ENCODE results near the gene GALNT9. TPM values are rescaled to one million over a fixed set of nuclear protein-coding genes. Genes with fewer than 3 reads are reported as not detected.
"Not testable (repeated sequence)": the region's sequence is repeated elsewhere in the genome, so short reads cannot be mapped to it uniquely, and the experiment has no call there.

The GALNT9 gene
- total RNA-seq, 1 donor from 2014 or later: not detected

DNA sequence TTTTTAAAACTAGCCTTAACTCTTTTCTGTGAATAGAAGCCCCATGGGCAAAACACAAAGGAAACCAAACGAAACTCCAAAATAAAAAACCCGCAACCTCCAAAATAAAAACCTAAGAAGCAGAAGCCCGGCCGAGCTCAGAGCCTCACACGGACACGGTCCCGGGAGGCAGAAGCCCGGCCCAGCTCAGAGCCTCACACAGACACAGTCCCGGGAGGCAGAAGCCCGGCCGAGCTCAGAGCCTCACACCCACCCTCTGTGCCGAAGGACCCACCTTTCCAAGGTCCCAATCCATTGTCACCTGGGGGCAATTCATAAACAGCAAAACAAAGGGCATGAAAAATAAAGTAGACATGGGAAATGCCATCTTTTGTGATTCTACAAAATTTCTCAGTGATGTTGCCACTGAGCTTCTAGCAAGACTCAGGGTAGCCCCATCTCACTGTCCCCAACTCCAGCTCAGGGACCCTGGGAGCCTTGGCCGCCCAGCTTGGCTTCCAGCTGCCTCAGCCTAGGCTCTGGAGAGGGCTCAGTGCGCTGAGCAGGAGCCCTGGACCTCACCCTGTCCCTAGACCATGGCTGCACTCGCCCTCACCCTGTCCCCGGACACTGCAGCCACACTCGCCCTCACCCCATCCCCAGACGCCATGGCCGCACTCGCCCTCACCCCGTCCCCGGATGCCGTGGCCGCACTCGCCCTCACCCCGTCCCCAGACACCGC lies 82.2 kb downstream of the GALNT9 start:
- H3K4me3 Mint-ChIP-seq (ENCODE audit: low read depth): no peak overlapping the region
- intact Hi-C loops (cut with micrococcal nuclease): no loop called here
- H3K9me3 Mint-ChIP-seq: peaks cover 4% of the 10 kb centered on the region
- DNase-seq (ENCODE audit: low spot score): no peak
- no peaks in the 10 kb centered on the region for H3K36me3 Mint-ChIP-seq (ENCODE audit: low read depth)
- no peaks in the 10 kb centered on the region for H3K4me1 Mint-ChIP-seq (ENCODE audit: low read depth)
- no peaks in the 10 kb centered on the region for H3K27me3 Mint-ChIP-seq (ENCODE audit: low read depth)
- H3K27ac Mint-ChIP-seq: no peak overlapping the region

DNA sequence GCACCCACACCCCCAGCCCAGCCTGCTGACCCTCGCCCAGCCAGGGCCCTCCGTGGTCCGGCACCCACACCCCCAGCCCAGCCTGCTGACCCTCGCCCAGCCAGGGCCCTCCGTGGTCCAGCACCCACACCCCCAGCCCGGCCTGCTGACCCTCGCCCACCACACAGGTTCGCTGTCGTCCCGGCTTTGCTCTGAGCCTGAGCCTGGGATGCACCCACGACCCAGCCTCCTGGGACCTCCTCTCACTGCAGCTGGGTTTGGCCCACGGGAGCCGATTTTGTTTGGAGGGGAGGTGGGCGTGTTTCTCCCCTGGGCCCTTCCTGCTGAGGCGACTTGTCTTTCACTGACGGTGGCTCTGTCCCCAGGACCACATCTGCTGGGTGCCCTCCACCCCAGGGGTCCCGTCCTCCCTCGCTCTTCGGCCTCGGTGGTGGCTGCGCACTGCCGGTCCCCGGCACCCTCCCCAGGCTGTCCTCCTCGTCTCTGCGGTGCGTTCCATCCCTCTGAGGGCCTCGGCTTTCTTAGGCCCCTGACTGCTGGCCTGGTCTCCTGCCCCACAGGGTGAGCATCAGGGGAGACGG lies 83.8 kb downstream of the GALNT9 start:
- no peak for DNase-seq (ENCODE audit: low spot score)
- H3K4me1 Mint-ChIP-seq (ENCODE audit: low read depth): no peaks in the 10 kb centered on the region

DNA sequence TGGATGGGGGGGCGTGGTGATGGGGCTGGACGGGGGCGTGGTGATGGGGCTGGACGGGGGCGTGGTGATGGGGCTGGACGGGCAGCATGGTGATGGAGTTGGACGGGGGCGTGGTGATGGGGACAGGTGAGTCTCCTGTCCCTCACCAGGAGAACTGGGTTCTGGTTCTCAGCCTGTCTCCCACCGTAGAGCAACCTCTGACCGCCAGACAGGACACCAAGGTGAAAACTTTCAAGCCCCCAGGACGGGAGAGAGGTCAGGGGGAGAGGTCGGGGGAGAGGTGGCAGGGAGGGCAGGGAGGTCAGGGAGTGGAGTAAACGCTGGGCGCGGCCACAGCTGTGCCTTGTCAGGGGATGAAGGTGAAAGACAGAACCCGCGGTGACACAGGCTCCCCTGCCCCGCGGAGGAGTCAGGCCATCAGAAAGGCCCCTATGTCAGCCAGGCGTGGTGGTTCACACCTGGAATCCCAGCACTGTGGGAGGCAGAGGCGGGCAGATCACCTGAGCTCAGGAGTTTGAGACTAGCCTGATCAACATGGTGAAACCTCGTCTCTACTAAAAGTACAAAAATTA lies 84.6 kb downstream of the GALNT9 start:
- intact Hi-C loops (cut with micrococcal nuclease): no loop called here
- no peak for DNase-seq (ENCODE audit: low spot score)

More for the DNA sequence above, 83.8 kb downstream of the GALNT9 start:
- no peak overlapping the region for H3K4me3 Mint-ChIP-seq (ENCODE audit: low read depth)
- H3K9me3 Mint-ChIP-seq: peaks cover 4% of the 10 kb centered on the region
- no peak overlapping the region for H3K27ac Mint-ChIP-seq
- intact Hi-C loops (cut with micrococcal nuclease): no loop called here
- H3K36me3 Mint-ChIP-seq (ENCODE audit: low read depth): no peaks in the 10 kb centered on the region
- H3K27me3 Mint-ChIP-seq (ENCODE audit: low read depth): no peaks in the 10 kb centered on the region

DNA sequence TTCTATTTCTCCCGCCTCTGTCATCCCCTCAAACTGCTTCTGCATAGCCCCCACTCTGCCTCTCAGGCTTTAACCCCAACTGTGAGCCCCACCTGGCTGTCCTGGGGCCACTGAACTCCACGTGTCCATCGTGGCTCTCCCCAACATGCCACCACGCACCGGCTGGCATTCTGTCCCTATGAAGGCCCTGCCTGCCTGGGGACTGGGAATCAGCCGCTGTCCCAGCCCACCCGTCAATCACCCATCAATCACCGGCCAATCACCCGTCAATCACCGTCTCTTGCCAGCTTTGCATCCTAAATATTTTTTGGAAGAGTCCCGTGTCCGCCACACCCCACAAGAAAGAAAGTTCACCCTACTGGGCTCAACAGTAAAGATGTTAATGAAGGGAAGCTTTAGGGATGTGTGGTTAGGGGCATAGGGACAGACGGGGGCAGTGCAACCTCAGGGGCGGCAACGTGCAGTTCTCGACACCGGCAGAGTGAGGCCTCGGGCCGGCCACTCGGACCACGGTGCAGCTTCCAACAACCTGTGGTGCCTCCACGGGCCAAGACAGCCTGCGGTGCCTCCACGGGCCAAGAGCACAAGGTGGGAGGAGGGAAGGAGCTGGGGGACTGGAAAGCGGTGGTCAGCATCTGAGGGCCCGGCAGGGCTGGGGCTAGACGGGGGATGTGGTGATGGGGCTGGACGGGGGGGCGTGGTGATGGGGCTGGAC lies 85.6 kb downstream of the GALNT9 start:
- Mint-ChIP-seq H3K4me1 (ENCODE audit: low read depth) (no peaks in the 10 kb centered on the region), H3K27ac (no peak overlapping the region), H3K9me3 (peaks cover 4% of the 10 kb centered on the region), H3K27me3 (ENCODE audit: low read depth) (no peaks in the 10 kb centered on the region), H3K4me3 (ENCODE audit: low read depth) (no peak overlapping the region), H3K36me3 (ENCODE audit: low read depth) (no peaks in the 10 kb centered on the region)
- intact Hi-C loops (cut with micrococcal nuclease): no loop called here
- DNase-seq (ENCODE audit: low spot score): no peak

More for the DNA sequence above, 84.6 kb downstream of the GALNT9 start:
- Mint-ChIP-seq H3K27me3 (ENCODE audit: low read depth) (no peaks in the 10 kb centered on the region), H3K9me3 (peaks cover 4% of the 10 kb centered on the region), H3K4me3 (ENCODE audit: low read depth) (no peak overlapping the region), H3K36me3 (ENCODE audit: low read depth) (no peaks in the 10 kb centered on the region), H3K4me1 (ENCODE audit: low read depth) (no peaks in the 10 kb centered on the region), H3K27ac (no peak overlapping the region)

DNA sequence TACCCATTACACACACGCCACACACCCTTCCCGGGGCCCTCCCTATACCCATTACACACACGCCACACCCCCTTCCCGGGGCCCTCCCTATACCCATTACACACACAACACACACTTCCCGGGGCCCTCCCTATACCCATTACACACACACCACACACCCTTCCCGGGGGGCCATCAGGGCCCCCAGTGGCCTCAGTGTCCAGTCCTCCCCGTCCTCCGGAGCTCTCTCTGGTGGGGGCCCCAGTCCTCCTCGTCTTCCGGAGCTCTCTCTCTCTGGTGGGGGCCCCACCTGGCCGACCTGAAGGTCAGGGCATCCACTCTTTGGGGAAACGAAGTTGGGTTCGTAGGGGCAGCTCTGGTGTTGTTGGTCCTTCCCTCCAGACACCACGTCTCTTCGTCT lies 86.2 kb downstream of the GALNT9 start:
- intact Hi-C loops (cut with micrococcal nuclease); H3K27ac Mint-ChIP-seq; H3K36me3 Mint-ChIP-seq (ENCODE audit: low read depth); H3K4me3 Mint-ChIP-seq (ENCODE audit: low read depth); H3K27me3 Mint-ChIP-seq (ENCODE audit: low read depth); H3K9me3 Mint-ChIP-seq; DNase-seq (ENCODE audit: low spot score); H3K4me1 Mint-ChIP-seq (ENCODE audit: low read depth): not testable (repeated sequence)

DNA sequence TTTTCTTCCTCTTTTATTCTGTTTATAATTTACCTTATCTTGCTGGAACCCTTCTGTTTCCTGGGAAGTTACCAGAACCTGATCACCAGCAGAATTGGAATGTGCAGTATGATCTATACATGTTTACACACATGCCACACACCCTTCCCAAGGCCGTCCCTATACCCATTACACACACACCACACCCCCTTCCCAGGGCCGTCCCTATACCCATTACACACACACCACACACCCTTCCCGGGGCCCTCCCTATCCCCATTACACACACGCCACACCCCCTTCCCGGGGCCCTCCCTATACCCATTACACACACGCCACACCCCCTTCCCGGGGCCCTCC lies 88.8 kb downstream of the GALNT9 start:
- H3K9me3 Mint-ChIP-seq; H3K27me3 Mint-ChIP-seq (ENCODE audit: low read depth); H3K4me3 Mint-ChIP-seq (ENCODE audit: low read depth); intact Hi-C loops (cut with micrococcal nuclease); DNase-seq (ENCODE audit: low spot score); H3K36me3 Mint-ChIP-seq (ENCODE audit: low read depth); H3K4me1 Mint-ChIP-seq (ENCODE audit: low read depth); H3K27ac Mint-ChIP-seq: not testable (repeated sequence)

DNA sequence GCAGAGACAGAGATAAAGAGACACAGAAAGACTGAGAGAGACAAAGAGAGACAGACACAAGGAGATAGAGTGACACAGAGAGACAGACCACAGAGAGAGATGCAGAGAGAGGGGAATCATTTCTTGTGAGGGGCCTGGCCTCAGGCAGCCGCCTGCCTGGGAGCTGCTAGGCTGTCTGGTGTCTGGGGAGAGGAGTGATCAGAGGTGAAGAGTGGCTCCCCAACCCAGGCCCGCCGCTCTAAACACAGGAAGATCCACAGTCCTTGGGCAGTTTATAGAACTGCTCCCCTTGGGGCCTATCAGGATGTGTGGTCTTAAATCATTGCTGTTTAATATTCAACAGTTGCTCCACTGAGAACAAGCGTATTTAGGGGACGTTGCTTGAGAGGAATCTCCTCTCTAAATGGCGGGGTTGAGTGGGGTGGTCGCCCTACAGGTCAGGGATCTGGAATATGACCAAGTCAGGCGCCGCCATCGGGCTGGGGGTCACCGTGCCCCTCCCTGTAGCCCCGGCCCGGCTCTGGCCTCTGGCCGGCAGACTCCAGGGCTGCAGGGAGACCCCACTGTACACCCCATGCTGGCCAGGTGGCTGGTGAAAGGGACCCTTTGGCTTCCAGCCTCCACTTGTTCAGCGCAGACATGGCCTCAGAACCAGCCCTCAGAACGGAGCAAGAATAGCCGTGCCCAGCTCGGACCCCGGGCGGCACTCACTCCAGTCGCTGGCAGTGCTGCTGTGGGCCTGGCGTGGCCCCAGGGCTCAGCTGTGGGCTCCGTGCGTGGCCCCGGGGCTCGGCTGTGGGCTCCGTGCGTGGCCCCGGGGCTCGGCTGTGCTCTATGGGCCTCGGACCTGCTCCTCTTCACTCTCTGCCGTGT lies 89.4 kb downstream of the GALNT9 start:
- Mint-ChIP-seq H3K4me1 (ENCODE audit: low read depth) (no peaks in the 10 kb centered on the region), H3K9me3 (peaks cover 4% of the 10 kb centered on the region), H3K27me3 (ENCODE audit: low read depth) (no peaks in the 10 kb centered on the region), H3K27ac (no peak overlapping the region), H3K4me3 (ENCODE audit: low read depth) (no peak overlapping the region), H3K36me3 (ENCODE audit: low read depth) (no peaks in the 10 kb centered on the region)
- no peak for DNase-seq (ENCODE audit: low spot score)
- intact Hi-C loops (cut with micrococcal nuclease): no loop called here

DNA sequence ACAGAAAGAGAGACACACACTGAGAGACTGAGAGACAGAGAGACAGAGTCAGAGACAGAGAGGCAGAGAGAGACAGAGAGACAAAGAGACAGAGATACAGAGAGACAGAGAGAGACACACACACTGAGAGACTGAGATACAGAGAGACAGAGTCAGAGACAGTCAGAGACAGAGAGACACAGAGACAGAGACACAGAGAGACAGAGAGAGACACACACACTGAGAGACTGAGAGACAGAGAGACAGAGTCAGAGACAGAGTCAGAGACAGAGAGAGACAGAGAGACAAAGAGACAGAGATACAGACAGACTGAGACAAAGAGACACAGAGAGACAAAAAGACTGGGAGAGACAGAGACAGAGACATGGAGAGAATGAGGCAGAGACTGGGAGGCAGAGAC lies 90.0 kb downstream of the GALNT9 start:
- Mint-ChIP-seq H3K9me3 (peaks cover 4% of the 10 kb centered on the region), H3K27ac (no peak overlapping the region), H3K36me3 (ENCODE audit: low read depth) (no peaks in the 10 kb centered on the region), H3K4me3 (ENCODE audit: low read depth) (no peak overlapping the region), H3K27me3 (ENCODE audit: low read depth) (no peaks in the 10 kb centered on the region), H3K4me1 (ENCODE audit: low read depth) (no peaks in the 10 kb centered on the region)
- no peak for DNase-seq (ENCODE audit: low spot score)
- intact Hi-C loops (cut with micrococcal nuclease): no loop called here

DNA sequence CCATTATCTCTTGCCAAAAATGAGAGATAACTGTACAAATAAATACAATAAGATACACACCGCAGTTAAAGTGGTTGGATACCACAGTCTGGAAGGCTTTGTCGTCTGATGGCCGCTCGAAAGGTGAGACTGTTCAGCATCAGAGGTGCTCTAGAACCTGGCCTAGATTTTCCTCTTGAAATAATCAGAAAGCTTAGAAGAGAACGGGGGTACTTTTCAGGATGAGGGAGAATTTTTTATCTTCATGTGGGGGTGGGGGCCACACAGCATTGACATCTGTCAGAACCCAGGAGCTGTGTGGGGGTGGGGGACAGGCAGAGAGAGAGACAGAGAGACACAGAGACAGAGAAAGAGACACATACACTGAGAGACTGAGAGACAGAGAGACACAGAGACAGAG lies 90.5 kb downstream of the GALNT9 start:
- H3K9me3 Mint-ChIP-seq: peaks cover 3% of the 10 kb centered on the region
- no peaks in the 10 kb centered on the region for H3K4me1 Mint-ChIP-seq (ENCODE audit: low read depth)
- no peak for DNase-seq (ENCODE audit: low spot score)
- H3K36me3 Mint-ChIP-seq (ENCODE audit: low read depth): no peaks in the 10 kb centered on the region
- intact Hi-C loops (cut with micrococcal nuclease): no loop called here
- H3K27me3 Mint-ChIP-seq (ENCODE audit: low read depth): no peaks in the 10 kb centered on the region
- no peak overlapping the region for H3K27ac Mint-ChIP-seq
- H3K4me3 Mint-ChIP-seq (ENCODE audit: low read depth): no peak overlapping the region

DNA sequence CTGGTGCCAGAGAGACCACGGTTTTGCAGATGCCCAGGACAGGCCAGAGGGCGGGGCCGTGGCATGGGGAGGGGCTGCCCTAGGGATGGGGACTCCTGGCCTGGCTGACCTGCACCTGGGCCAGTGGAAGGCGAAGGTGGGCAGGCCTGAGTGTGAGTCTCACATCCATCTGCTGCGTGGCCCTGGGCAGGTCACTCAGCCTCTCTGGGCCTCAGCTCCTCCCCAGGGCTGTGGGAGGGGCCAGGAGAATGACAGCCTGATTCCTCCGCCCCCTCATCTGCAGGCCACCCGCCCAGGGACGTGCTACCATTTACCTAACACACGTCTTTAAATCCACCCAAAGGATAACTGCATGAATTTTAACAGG lies 90.9 kb downstream of the GALNT9 start:
- no peaks in the 10 kb centered on the region for H3K27me3 Mint-ChIP-seq (ENCODE audit: low read depth)
- DNase-seq (ENCODE audit: low spot score): no peak
- H3K9me3 Mint-ChIP-seq: no peaks in the 10 kb centered on the region
- no peaks in the 10 kb centered on the region for H3K4me1 Mint-ChIP-seq (ENCODE audit: low read depth)
- intact Hi-C loops (cut with micrococcal nuclease): no loop called here
- H3K4me3 Mint-ChIP-seq (ENCODE audit: low read depth): no peak overlapping the region
- H3K36me3 Mint-ChIP-seq (ENCODE audit: low read depth): no peaks in the 10 kb centered on the region
- H3K27ac Mint-ChIP-seq: no peak overlapping the region

DNA sequence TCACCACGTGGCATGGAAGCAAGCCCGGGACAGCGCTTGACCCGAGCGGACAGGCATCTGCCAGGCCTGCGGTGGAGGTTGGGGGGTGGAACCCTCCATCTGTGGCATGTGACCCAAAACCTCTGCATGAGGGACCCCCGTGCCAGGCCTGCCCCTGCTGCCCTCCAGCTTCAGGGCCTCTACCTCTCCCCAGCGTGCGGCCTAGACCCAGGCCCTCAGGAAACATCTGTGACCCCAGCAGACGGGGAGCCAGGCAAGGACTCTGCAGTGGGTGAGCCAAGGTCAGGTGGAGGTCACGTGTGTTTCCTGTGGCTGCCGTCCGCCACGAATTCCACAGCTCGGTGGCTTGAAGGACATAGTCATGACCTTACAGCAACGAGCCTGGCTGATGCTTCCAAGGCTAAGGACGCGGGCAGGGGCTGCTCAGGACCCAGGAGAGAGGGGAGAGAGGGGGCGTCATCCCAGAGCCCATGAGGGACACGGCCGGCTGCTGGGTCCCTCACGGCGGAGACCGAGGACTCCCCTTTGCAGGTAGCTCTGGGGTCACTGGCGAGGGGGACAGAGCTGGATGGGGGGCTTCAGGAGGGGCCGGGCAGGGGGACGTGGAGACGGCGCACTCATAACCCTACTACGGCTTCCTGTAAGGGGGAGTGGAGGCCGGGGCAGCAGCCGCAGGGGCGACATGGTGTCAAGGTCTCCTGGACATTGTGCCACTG lies 91.5 kb downstream of the GALNT9 start:
- Mint-ChIP-seq H3K27ac (no peak overlapping the region), H3K27me3 (ENCODE audit: low read depth) (no peaks in the 10 kb centered on the region), H3K36me3 (ENCODE audit: low read depth) (no peaks in the 10 kb centered on the region), H3K9me3 (no peaks in the 10 kb centered on the region), H3K4me3 (ENCODE audit: low read depth) (no peak overlapping the region), H3K4me1 (ENCODE audit: low read depth) (no peaks in the 10 kb centered on the region)
- intact Hi-C loops (cut with micrococcal nuclease): no loop called here
- no peak for DNase-seq (ENCODE audit: low spot score)
